ENCODE data around the gene BACH2. TPM values are rescaled to one million over a fixed set of nuclear protein-coding genes. Genes with fewer than 3 reads are reported as not detected.

The BACH2 gene
- total RNA-seq, 4 donors from 2014 or later, result 8.5 to 20.0 (median 13.3) TPM

DNA sequence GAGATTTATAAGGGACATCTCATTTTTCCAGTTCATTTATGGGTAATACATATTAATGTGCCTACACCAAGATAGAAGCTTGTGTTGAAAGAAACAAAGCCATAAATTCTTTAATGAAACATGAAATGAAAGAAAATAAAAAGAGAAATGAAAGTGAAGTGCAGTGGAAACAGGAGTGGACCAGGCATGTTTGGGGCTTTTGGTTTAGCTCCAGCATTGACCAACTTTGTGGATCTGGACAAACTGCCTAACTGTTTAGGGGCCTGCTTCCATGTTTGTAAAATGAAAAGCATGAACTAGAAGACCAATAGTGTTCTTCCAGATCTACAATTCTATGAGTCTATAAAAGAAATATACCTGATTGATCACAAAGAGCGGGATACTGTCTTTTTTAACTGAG lies 277.4 kb downstream of the BACH2 start:
- Histone ChIP-seq H3K36me3 (no peaks in the 10 kb centered on the region), H3K4me1 (no peaks in the 10 kb centered on the region), H3K27me3 (no peaks in the 10 kb centered on the region), H3K4me3 (no peak overlapping the region), H3K27ac (no peak overlapping the region), H3K9me3 (no peaks in the 10 kb centered on the region)
- no peak for DNase-seq (ENCODE audit: low spot score in 2 of 2)
- TF ChIP-seq, protein P1, sequence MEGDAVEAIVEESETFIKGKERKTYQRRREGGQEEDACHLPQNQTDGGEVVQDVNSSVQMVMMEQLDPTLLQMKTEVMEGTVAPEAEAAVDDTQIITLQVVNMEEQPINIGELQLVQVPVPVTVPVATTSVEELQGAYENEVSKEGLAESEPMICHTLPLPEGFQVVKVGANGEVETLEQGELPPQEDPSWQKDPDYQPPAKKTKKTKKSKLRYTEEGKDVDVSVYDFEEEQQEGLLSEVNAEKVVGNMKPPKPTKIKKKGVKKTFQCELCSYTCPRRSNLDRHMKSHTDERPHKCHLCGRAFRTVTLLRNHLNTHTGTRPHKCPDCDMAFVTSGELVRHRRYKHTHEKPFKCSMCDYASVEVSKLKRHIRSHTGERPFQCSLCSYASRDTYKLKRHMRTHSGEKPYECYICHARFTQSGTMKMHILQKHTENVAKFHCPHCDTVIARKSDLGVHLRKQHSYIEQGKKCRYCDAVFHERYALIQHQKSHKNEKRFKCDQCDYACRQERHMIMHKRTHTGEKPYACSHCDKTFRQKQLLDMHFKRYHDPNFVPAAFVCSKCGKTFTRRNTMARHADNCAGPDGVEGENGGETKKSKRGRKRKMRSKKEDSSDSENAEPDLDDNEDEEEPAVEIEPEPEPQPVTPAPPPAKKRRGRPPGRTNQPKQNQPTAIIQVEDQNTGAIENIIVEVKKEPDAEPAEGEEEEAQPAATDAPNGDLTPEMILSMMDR (IDR thresholded peaks at IDR 0.05), result no peak
- no peak for TF ChIP-seq EP300 (IDR thresholded peaks at IDR 0.05)
- 100% methylated on average over 1 of the region's 1 CpG for WGBS

DNA sequence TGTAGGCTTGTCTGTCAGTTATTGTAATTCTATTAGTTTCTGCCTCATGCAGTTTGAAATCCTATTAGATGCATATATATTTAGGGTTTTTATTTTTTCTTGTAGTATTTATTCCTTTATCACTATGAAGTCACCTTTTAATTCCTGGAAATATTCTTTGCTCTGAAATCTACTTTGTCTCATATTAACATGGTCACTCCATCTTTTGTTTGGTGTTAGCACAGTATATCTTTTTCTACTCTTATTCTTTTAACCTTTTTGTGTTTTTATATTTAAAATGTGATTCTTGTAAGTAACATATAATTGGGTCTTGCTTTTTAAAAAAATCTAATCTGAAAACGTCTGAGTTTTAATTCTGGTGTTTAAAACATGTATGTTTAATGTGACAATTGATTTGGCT lies 280.8 kb downstream of the BACH2 start:
- Histone ChIP-seq H3K36me3 (no peaks in the 10 kb centered on the region), H3K4me1 (no peaks in the 10 kb centered on the region), H3K4me3 (no peak overlapping the region), H3K27ac (no peak overlapping the region), H3K27me3 (no peaks in the 10 kb centered on the region), H3K9me3 (no peaks in the 10 kb centered on the region)
- no peak for TF ChIP-seq POLR2A (IDR thresholded peaks at IDR 0.05)
- TF ChIP-seq POLR2AphosphoS5 (IDR thresholded peaks at IDR 0.05), result no peak
- TF ChIP-seq, protein P1 (IDR thresholded peaks at IDR 0.05), result no peak
- no peak for TF ChIP-seq EP300 (IDR thresholded peaks at IDR 0.05)
- DNase-seq (ENCODE audit: low spot score in 2 of 2), result no peak
- 80% methylated on average over 1 of the region's 1 CpG for WGBS

DNA sequence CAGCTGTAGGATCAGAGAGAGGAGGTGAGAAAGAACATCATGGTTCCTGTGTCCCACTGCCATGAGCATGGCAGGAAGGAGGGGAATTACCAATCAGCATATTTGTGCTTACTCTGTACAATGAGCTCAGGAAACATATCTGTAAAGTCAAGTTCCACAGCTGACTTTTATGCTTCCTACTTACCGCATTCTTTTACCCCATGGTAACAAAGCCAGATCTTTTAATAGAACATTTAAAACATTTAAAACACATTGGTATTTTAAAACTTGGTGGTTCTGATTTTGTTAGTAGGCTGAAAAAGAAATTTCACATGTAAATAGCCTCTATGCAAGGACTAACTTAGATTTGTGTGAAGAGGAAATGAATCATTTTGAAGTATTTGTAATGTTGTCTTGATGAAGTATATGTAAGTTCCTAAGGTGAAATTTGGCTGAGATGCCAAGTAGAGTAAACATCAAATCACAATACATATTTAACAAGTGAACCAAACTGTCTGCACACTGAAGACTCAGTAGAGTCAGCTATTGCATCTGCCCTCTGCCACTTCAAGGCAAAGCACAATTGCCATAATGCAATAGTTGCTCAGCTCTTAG lies 287.6 kb downstream of the BACH2 start:
- DNase-seq (ENCODE audit: low spot score in 2 of 2), result no peak
- Histone ChIP-seq H3K27me3 (no peaks in the 10 kb centered on the region), H3K4me3 (no peak overlapping the region), H3K4me1 (no peaks in the 10 kb centered on the region), H3K36me3 (no peaks in the 10 kb centered on the region), H3K9me3 (no peaks in the 10 kb centered on the region), H3K27ac (no peak overlapping the region)
- TF ChIP-seq POLR2AphosphoS5 (IDR thresholded peaks at IDR 0.05) (no peak), EP300 (IDR thresholded peaks at IDR 0.05) (no peak), POLR2A (IDR thresholded peaks at IDR 0.05) (no peak)
- TF ChIP-seq, protein P1 (IDR thresholded peaks at IDR 0.05), result no peak
- 51% methylated on average over 1 of the region's 1 CpG for WGBS

DNA sequence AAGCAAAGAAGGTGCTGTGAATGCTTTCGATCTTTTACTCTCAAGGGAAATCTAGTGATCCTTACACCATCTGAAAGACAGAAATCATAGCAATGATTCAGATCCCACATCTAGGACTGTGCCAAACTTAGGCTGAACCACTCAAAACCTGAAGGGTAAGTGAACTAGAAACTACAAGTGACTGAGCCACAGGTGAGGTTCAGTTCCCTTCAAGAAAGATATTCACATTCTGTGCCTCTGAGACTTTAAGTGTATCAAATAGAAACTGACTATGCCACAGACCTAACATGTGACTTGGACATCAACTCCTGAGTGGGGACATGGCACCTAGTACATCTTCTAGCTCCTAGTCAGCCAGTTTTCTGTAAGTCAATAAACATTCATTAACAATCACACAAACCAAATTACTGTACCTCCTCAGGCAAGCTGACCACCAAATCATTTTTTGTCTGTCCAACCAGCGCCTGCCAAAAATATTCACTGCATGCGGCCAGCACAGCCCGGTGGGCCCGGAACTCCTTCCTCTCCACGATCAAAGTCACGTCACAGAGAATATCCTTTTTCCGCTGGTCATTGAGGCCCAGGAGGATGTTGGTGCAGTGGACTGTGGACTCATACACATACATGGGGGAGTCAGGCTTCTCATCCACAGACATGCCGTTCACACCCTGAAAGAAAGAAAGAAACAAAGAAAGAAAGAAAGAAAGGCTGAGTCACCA lies 288.3 kb downstream of the BACH2 start:
- Histone ChIP-seq H3K27me3 (no peaks in the 10 kb centered on the region), H3K27ac (no peak overlapping the region), H3K4me1 (no peaks in the 10 kb centered on the region), H3K9me3 (no peaks in the 10 kb centered on the region), H3K4me3 (no peak overlapping the region), H3K36me3 (no peaks in the 10 kb centered on the region)
- TF ChIP-seq POLR2AphosphoS5 (IDR thresholded peaks at IDR 0.05) (no peak), POLR2A (IDR thresholded peaks at IDR 0.05) (no peak), EP300 (IDR thresholded peaks at IDR 0.05) (no peak)
- TF ChIP-seq, protein P1 (IDR thresholded peaks at IDR 0.05), result no peak
- 88% methylated on average over 9 of the region's 9 CpGs for WGBS
- DNase-seq (ENCODE audit: low spot score in 2 of 2), result no peak

DNA sequence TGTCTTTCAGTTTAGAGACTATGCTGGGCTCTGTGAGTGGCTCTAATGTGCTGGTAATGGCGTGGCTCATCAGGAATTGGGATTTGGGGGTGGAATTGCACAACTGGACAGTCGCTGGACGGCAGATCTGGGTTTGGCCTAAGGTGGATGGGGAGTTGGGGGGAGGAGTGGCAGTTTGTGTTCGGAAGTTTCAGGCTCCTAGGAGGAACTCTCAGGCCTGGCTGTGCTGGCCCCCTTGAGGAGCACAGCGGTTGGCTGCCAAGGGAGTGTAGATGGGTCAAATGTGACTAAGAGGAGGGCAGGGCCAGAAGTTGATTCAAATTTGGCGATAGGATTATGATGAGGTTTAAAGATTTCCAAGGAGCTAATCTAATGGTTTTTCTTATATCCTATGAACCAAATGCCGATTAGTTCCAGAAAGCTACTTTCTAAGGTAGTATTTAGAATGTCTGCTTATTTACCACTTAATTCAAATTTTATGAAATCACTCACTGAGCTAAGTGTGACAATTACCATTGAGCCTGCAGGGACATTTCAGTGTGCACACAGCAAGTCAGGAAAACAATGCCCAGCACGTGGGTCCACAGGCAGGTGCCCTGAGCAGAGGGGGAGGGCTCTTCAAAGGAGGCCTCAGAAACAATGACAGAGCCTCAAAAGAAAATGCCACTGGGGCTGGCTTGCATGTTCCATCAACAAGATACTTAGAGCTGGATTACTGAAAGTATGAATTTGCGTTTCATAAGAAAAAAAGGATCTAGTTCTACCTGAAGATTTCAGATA lies 291.4 kb downstream of the BACH2 start:
- Histone ChIP-seq H3K4me1 (peaks cover 9% of the 10 kb centered on the region), H3K4me3 (no peak overlapping the region), H3K9me3 (no peaks in the 10 kb centered on the region), H3K27me3 (no peaks in the 10 kb centered on the region), H3K36me3 (no peaks in the 10 kb centered on the region), H3K27ac (no peak overlapping the region)
- no peak for DNase-seq (ENCODE audit: low spot score in 2 of 2)
- 88% methylated on average over 9 of the region's 9 CpGs for WGBS
- no peak for TF ChIP-seq EP300 (IDR thresholded peaks at IDR 0.05)
- no peak for TF ChIP-seq POLR2AphosphoS5 (IDR thresholded peaks at IDR 0.05)
- TF ChIP-seq POLR2A (IDR thresholded peaks at IDR 0.05), result no peak
- TF ChIP-seq, protein P1 (IDR thresholded peaks at IDR 0.05), result no peak
